Natural killer cell (primary cell): Measurements from ENCODE around the gene TIMP3. TPM values are rescaled to one million over a fixed set of nuclear protein-coding genes. Genes with fewer than 3 reads are reported as not detected.

Experiments
- ATAC-seq, 3 donors: fragments of 150-1000 bp in 2 of 3; fragments of 200-7000 bp in 1 of 3; cut with Tn5 transposase; 1 replicate in 1 of 3; 2 replicates in 2 of 3; pipeline ENCODE4 v1.10.0; 2021; ENCODE audit warnings: mild to moderate bottlenecking in 2 of 3, moderate library complexity in 2 of 3
- DNase-seq, 2 donors: peaks; one replicate each; pipeline versions ENCODE4 v3.0.0 to v3.0.0-alpha.2; 2013 to 2021; ENCODE audit warnings: mixed read lengths in 1 of 2
- H3K27ac ChIP-seq: one replicate; pipeline ENCODE4 v1.5.1; 2013; ENCODE audit warnings: mild to moderate bottlenecking, low read length
- H3K27me3 ChIP-seq: one replicate; pipeline ENCODE4 v1.6.1; 2013; ENCODE audit warnings: low read length; ENCODE audit not compliant: control insufficient read depth, insufficient read depth
- H3K36me3 ChIP-seq: one replicate; pipeline ENCODE4 v1.6.1; 2013; ENCODE audit warnings: low read length; ENCODE audit not compliant: control insufficient read depth, insufficient read depth
- H3K4me1 ChIP-seq: one replicate; pipeline ENCODE4 v1.6.1; 2013; ENCODE audit warnings: low read length; ENCODE audit not compliant: control insufficient read depth, insufficient read depth
- H3K4me3 ChIP-seq: one replicate; pipeline ENCODE4 v1.5.1; 2013; ENCODE audit warnings: low read length
- H3K9me3 ChIP-seq: one replicate; pipeline ENCODE4 v1.6.1; 2013; ENCODE audit warnings: low read length; ENCODE audit not compliant: control insufficient read depth, insufficient read depth
- H3K27ac Mint-ChIP-seq, 2 donors: one replicate each; pipeline ENCODE4 v1.8.0; 2022; ENCODE audit warnings: mild to moderate bottlenecking in 2 of 2, mixed read lengths in 2 of 2, moderate library complexity in 1 of 2
- H3K27me3 Mint-ChIP-seq, 2 donors: one replicate each; pipeline ENCODE4 v1.8.0; 2022; ENCODE audit warnings: low read depth in 2 of 2, mixed read lengths in 2 of 2
- H3K36me3 Mint-ChIP-seq: one replicate; pipeline ENCODE4 v1.8.0; 2022; ENCODE audit warnings: mixed read lengths
- H3K4me1 Mint-ChIP-seq, 2 donors: one replicate each; pipeline ENCODE4 v1.8.0; 2022; ENCODE audit warnings: mixed read lengths in 2 of 2
- H3K4me3 Mint-ChIP-seq: one replicate; pipeline ENCODE4 v1.8.0; 2022; ENCODE audit warnings: mild to moderate bottlenecking, moderate library complexity, mixed read lengths
- H3K9me3 Mint-ChIP-seq, 2 donors: one replicate each; pipeline ENCODE4 v1.8.0; 2022; ENCODE audit warnings: mixed read lengths in 2 of 2
- WGBS: methylation state at CpG from one replicate; pipeline ENCODE4 v1.1.7; 2013; ENCODE audit warnings: missing lambda C conversion rate; ENCODE audit not compliant: insufficient coverage; 5-methylcytosine and 5-hydroxymethylcytosine counted together
- intact Hi-C: fragments of 100-400 bp; cut with micrococcal nuclease; formaldehyde crosslinking; loops from one replicate; pipeline ENCODE4 v1.14.2; 2022
- total RNA-seq, 4 donors: library from RNA; stranded (reverse); fragments of 120-200 nt in 1 of 4; gene quantifications; one replicate each; pipeline versions ENCODE4 v1.2.3 to v1.2.4, GENCODE V29; 2013 to 2022
- TF ChIP-seq, protein P1 (sequence below): fragments of 200-600 bp; IDR thresholded peaks from one replicate; pipeline ENCODE4 v1.8.0; 2022; ENCODE audit warnings: antibody characterized with exemption

Gene TIMP3
- total RNA-seq, 3 donors from 2014 or later (not counting 1 experiment from before 2014, with no cell fraction given), result 0.12 TPM; not detected in 2

DNA sequence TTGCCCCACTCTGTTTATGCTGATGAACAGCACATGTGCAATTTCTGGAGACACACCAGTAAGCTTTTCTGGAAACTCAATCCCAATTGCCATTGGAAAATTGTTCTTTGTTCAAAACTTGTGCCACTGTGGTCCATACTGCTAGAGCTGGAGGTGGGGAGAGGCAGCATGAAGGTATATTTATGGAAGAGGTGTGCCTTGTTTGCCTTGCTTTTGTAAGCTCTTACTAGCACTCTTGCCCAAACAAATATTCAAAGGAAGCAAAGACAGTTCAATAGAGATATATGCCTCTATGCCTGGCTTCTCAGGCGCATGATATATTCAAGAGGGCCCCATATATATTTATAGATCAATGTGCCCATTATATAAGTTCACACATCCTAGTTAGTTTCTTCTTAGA lies 42.7 kb downstream of the TIMP3 start:
- no peak overlapping the region for H3K4me3 Mint-ChIP-seq
- 100% methylated on average over 1 of the region's 1 CpG for WGBS
- DNase-seq (no peak), ATAC-seq (no peak)
- TF ChIP-seq, protein P1, sequence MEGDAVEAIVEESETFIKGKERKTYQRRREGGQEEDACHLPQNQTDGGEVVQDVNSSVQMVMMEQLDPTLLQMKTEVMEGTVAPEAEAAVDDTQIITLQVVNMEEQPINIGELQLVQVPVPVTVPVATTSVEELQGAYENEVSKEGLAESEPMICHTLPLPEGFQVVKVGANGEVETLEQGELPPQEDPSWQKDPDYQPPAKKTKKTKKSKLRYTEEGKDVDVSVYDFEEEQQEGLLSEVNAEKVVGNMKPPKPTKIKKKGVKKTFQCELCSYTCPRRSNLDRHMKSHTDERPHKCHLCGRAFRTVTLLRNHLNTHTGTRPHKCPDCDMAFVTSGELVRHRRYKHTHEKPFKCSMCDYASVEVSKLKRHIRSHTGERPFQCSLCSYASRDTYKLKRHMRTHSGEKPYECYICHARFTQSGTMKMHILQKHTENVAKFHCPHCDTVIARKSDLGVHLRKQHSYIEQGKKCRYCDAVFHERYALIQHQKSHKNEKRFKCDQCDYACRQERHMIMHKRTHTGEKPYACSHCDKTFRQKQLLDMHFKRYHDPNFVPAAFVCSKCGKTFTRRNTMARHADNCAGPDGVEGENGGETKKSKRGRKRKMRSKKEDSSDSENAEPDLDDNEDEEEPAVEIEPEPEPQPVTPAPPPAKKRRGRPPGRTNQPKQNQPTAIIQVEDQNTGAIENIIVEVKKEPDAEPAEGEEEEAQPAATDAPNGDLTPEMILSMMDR, result no peak
- no peaks in the 10 kb centered on the region for H3K36me3 ChIP-seq
- no peak overlapping the region for H3K27ac ChIP-seq
- H3K9me3 ChIP-seq, result no peaks in the 10 kb centered on the region
- H3K4me1 Mint-ChIP-seq, result no peaks in the 10 kb centered on the region
- no peak overlapping the region for H3K27ac Mint-ChIP-seq
- peaks cover 7 to 29% of the 10 kb centered on the region in 2 donors for H3K27me3 Mint-ChIP-seq
- H3K36me3 Mint-ChIP-seq, result no peaks in the 10 kb centered on the region
- H3K27me3 ChIP-seq, result no peaks in the 10 kb centered on the region
- no peak overlapping the region for H3K4me3 ChIP-seq
- intact Hi-C loops, result no loop called here
- H3K9me3 Mint-ChIP-seq, result no peaks in the 10 kb centered on the region
- H3K4me1 ChIP-seq, result no peaks in the 10 kb centered on the region

- Mint-ChIP-seq H3K36me3 (no peaks in the 10 kb centered on the region), H3K9me3 (no peaks in the 10 kb centered on the region), H3K4me1 (no peaks in the 10 kb centered on the region), H3K4me3 (no peak overlapping the region), H3K27me3 (peaks cover 7 to 23% of the 10 kb centered on the region in 2 donors), H3K27ac (no peak overlapping the region)
- intact Hi-C loops, result no loop called here
- Histone ChIP-seq H3K4me1 (no peaks in the 10 kb centered on the region), H3K36me3 (no peaks in the 10 kb centered on the region), H3K4me3 (no peak overlapping the region), H3K27ac (no peak overlapping the region), H3K9me3 (no peaks in the 10 kb centered on the region), H3K27me3 (no peaks in the 10 kb centered on the region)
- no peak for DNase-seq
- TF ChIP-seq, protein P1, result no peak
- WGBS, result 90% methylated on average over 13 of the region's 14 CpGs
- no peak for ATAC-seq
Observed at GRCh38 chr22:32846780-32847491, 45.4 kb downstream of the TIMP3 start.

- Mint-ChIP-seq H3K4me1 (no peaks in the 10 kb centered on the region), H3K27ac (no peak overlapping the region), H3K9me3 (no peaks in the 10 kb centered on the region), H3K27me3 (peaks cover 11 to 33% of the 10 kb centered on the region in 2 donors), H3K36me3 (no peaks in the 10 kb centered on the region), H3K4me3 (no peak overlapping the region)
- H3K27me3 ChIP-seq, result no peaks in the 10 kb centered on the region
- no peaks in the 10 kb centered on the region for H3K4me1 ChIP-seq
- ATAC-seq, result no peak
- no peaks in the 10 kb centered on the region for H3K36me3 ChIP-seq
- no peak overlapping the region for H3K4me3 ChIP-seq
- TF ChIP-seq, protein P1, result no peak
- intact Hi-C loops, result no loop called here
- no peaks in the 10 kb centered on the region for H3K9me3 ChIP-seq
- no peak for DNase-seq
- H3K27ac ChIP-seq, result no peak overlapping the region
- no CpG with 5 or more reads among the region's 1 CpG for WGBS
Observed at GRCh38 chr22:32848226-32848625, 46.7 kb downstream of the TIMP3 start.

DNA sequence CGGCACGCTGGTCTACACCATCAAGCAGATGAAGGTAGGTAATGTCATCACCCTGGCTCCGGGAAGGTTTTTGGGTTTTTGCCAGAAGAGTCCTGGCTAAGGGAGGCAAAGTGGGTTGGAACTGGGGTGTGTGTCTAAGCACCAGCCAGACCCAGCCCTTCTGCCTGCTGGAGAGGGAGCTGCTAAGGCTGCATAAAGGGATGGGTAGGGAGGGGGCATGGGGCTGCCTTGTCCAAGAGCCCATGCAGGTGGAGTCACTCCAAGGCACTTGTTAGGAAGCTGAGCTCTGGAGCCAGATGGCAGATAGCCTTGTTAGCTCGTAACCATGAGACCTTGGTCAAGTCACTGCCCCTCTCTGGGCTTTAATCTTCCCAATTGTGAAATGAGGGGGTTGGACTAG lies 48.0 kb downstream of the TIMP3 start:
- Histone ChIP-seq H3K4me1 (no peaks in the 10 kb centered on the region), H3K27me3 (no peaks in the 10 kb centered on the region), H3K4me3 (no peak overlapping the region), H3K27ac (no peak overlapping the region), H3K36me3 (no peaks in the 10 kb centered on the region), H3K9me3 (no peaks in the 10 kb centered on the region)
- Mint-ChIP-seq H3K27ac (no peak overlapping the region), H3K27me3 (peaks cover 8 to 33% of the 10 kb centered on the region in 2 donors), H3K4me3 (no peak overlapping the region), H3K4me1 (no peaks in the 10 kb centered on the region), H3K36me3 (no peaks in the 10 kb centered on the region), H3K9me3 (no peaks in the 10 kb centered on the region)
- intact Hi-C loops, result no loop called here
- 84% methylated on average over 4 of the region's 4 CpGs for WGBS
- ATAC-seq, result no peak
- TF ChIP-seq, protein P1, result no peak
- DNase-seq, result no peak
